HG02623 (cell line): ENCODE data around the gene ORAI2.
"Not testable (repeated sequence)": the region's sequence is repeated elsewhere in the genome, so short reads cannot be mapped to it uniquely, and the experiment has no call there.

Source experiments
- ATAC-seq: cut with Tn5 transposase; IDR thresholded peaks from one replicate; pipeline ENCODE4 v1.9.1; 2021; ENCODE audit warnings: moderate library complexity; ENCODE audit not compliant: unreplicated experiment

ORAI2 gene

DNA sequence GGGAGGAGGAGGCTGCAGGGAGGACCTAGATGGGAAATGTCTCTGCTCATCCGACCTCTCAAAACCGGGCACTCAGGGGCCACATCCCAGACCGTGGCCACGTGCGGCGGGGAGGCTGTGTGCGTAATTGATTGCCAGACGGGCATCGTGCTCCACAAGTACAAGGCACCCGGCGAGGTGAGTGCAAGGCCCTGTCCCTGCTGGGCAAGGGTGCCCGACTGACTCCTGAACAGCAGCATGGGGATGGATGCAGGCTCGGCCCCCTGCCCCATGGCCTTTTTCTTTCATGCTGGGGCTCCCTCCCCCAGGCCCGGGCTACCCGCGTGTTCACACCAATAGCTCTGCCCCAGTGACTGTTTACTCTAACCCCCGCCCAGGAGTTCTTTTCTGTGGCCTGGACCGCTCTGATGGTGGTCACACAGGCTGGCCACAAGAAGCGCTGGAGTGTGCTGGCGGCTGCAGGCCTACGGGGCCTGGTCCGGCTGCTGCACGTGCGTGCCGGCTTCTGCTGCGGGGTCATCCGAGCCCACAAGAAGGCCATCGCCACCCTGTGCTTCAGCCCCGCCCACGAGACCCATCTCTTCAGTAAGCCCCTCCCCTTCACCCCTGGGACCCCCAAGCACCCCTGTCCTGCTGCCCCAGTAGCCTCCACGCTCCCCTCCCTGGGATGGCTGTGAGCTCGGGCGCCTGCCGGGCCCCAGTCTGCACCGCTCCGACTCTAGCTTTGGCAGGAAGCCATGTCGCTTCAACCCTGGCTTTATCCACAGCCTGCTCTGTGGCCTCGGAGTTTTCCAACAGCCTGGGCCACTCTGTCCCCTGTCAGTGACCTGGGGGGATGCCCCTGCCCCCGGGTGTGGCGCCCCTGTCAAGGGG is 35.3 kb downstream of the ORAI2 start:
- no peak for ATAC-seq

- ATAC-seq = no peak
These were observed 36.1 kb downstream of the ORAI2 start for GRCh38 chr7:102469351-102469971.

DNA sequence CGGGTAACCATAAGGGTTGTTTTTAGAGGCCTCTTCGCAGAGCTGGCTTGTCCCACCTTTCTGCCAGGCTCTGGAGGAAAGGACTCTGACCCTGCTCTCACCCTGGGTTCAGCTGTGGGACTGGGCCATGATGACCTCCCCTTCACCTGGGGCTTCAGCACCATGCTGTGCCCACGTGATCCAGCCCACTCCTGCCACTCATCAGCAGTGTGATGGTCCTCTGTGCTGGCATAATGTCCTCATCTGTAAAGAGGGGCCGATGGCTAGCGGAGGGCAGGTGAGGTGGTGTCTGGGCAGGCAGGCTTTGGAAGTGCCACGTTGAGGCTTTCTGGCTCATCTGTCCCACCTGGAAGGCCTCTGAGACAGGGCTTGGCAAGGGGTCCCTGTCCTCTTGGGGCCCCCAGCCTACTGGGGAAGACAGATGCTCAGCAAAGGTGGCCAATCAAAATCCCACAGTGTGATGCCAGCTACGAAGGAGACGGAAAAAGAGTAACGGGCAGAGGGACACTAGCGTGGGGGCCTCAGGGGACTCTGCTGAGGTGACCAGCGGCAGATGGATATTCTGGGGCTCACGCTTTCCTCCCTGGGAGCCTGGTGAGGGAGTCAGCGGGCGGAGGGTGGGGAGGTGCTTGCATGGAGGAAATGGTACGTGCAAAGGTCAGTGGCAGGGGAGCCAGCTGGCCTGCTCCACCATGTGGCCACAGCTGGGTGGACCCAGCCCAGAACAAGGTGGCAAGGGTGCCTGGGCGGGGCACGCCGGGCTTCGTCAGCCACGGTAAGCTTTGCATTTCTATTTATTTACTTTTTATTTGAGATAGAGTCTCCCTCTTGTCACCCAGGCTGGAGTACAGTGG is 36.8 kb downstream of the ORAI2 start:
- ATAC-seq = no peak

DNA sequence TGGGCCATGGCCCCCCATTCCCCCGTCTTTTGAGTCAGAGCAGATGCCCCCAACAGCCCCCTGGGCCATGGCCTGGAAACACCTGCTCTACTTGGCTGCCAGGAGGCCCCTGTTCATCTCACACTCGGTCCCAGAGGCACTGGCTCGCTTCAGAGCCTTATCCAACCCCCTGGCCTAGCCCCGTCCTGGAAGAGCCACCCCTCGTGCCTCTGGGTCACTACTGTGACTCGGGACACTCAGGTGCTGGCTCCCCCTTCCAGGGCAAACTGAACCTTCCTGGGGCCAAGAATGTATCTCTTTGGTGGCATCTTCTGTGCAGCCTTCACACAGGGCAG is 38.4 kb downstream of the ORAI2 start:
- no peak for ATAC-seq

DNA sequence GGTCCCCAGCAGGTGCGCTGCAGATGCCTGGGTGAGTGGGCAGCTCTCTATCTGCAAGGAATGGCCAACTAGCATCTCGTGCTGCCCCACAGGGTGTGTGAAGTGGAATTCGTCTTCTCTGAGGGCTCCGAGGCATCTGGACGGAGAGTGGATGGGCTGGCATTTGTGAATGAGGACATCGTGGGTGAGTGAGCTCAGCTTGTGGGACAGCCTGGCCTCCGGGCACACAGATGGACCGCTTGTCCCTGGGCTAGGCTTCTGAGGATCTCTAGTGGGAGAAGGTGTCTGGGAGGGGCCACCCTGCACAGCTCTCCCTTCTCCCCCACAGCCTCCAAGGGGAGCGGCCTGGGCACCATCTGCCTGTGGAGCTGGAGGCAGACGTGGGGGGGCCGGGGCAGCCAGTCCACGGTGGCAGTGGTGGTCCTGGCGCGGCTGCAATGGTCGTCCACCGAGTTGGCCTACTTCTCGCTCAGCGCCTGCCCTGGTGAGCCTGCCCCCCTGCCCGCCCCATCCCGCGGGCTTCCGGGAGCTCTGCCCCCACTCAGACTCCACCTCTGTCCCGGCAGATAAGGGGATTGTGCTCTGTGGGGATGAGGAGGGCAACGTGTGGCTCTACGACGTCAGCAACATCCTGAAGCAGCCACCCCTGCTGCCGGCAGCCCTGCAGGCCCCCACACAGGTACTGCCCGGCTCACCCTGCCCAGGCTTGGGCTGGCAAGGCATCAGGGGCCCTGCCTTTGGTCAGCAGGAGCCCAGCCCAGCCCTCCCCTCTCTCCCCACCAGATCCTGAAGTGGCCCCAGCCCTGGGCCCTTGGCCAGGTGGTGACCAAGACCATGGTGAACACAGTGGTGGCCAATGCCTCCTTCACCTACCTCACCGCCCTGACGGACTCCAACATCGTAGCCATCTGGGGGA is 39.0 kb downstream of the ORAI2 start:
- no peak for ATAC-seq

GRCh38 chr7:102473271-102473991 is 40.1 kb downstream of the ORAI2 start:
- ATAC-seq = no peak

DNA sequence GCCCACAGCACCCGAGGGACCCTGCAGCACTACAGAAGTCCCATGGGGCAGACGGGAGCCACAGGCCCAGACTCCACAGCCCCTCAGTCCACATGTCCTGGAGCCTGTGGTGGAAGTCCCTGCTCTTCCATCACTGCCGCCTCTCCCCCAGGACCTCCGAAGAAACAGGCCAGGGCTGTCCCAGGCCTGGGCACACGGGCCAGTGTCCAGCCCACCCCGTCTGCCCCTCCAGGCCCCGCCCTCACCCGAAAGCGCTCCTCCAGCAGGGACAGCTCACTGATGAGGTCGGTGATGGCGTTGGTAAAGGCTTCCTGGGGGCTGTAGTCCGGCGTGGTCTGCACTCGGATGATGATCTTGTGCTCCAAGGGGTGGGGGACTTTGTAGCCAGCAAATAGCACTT is 40.7 kb downstream of the ORAI2 start:
- ATAC-seq = not testable (repeated sequence)

DNA sequence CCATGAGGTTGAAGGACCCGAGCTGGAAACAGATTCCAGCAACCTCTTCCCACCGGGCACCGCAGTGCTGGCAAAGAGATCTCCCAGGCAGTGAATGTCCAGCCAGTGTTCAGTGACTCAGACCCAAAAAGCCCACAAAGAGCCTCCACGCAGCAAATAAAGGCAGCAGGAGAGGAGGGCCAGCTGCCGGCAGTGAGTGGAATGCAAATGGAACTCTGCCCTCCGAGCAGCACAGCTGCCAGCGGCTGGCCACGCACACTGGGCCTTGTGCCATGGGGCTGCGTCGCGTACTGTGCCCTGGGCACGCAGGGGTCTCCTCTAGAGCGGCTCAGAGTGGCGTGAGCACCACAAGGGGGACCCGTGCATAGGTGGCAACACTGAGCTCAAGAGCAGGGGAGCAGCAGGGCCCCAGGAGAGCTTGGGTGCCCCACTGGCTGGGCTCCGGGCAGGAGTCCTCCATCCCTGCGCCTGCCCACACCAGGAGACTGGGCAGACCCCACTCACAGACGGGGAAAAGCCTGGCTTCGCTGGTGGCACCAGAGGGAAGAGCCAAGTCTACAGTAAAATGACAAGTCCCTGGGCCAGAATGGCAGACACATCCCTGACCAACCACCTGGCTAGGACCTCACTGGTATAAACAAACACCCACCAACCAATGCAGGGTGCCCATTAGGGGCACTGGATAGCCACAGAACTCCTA is 41.5 kb downstream of the ORAI2 start:
- ATAC-seq = not testable (repeated sequence)

GRCh38 chr7:102478314-102479208 is 45.2 kb downstream of the ORAI2 start, which contains the start of gene POLR2J:
Gene POLR2J (minus strand): TSS chr7:102478922. CDS start chr7:102478860, 62 bp downstream.
- peak; percentile 82 for ATAC-seq

DNA sequence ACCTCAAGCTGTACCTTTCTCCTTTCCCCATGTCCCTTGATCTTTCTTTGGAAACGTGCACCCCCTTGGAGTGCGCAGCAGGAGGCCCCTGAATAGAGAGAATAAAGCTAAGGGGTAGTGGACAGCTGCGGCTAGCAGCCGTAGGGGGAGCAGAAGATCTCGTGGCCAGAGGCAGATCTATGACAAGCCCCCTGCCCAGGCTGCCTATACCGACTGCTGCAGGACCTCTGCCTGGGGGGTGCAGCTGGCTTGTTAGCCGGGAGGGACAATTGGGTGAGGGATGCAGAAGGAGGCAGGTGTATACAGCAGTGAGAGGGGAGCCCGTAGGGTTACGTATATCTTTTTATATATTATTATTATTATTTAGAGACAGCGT is 45.8 kb downstream of the ORAI2 start:
- peak; percentile 16 for ATAC-seq

GRCh38 chr7:102479982-102480637 is 46.7 kb downstream of the ORAI2 start:
- ATAC-seq = not testable (repeated sequence)

- ATAC-seq = not testable (repeated sequence)
These were observed 48.6 kb downstream of the ORAI2 start for GRCh38 chr7:102481962-102482361.

- ATAC-seq = not testable (repeated sequence)
These were observed 50.9 kb downstream of the ORAI2 start for GRCh38 chr7:102484317-102484716.

DNA sequence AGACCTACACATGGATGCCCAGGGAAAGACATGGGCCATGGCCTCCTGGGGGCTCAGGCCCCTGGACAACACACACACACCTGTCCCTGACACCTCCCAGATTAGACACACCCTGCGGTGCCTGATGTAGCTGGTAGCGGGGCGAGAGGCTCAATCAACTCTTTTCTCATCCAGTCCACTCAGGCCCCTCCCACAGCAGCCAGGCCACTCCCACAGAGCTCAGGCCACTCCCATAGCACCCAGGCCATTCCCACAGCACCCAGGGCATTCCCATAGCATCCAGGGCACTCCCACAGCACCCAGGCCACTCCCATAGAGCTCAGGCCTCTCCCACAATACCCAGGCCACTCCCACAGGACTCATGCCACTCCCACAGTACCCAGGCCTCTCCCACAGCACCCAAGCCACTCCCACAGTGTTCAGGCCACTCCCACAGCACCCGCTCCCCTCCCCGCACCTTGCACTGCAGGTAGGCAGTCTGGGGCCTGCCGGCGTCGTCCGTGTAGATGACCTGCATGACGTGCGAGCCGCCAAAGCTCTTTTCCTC is 57.2 kb downstream of the ORAI2 start:
- ATAC-seq = not testable (repeated sequence)

DNA sequence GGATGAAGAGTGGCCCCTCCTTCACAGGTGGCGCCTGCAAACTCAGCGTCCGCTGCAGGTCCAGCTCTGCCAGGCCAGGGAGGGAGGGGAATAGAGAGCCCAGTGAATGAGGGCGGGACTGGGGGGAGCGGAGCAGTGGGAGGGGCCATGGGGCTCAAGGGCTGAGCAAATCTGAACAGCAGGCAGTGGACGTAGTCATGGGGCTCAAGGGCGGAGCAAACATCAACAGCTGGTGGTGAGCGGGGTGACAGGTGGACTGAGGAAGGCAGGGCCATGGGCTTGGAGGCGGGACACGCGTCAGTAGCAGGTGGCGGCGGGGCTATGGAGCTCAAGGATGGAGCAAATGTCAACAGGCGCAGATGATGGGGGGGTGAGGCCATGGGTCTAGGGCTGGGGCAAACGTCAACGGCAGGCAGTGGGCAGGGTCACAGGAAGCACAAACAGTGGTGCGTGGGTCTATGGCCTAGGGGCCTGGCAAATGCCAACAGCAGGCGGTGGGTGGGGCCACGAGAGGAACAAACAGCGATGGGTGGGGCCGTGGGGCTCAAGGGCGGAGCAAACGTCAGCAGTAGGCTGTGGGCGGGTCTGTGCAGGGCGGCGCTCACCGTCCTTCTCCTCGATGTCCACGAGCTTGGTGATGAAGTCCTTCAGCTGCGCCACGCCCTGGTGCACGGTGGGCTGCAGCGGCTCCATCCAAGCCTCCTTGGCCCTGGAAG is 60.0 kb downstream of the ORAI2 start:
- peak; percentile 30 for ATAC-seq

GRCh38 chr7:102494026-102494425 is 60.7 kb downstream of the ORAI2 start:
- not testable (repeated sequence) for ATAC-seq
